Measurements from ENCODE around the gene DECR2.
"Not testable (repeated sequence)": the region's sequence is repeated elsewhere in the genome, so short reads cannot be mapped to it uniquely, and the experiment has no call there.

Gene DECR2, protein sequence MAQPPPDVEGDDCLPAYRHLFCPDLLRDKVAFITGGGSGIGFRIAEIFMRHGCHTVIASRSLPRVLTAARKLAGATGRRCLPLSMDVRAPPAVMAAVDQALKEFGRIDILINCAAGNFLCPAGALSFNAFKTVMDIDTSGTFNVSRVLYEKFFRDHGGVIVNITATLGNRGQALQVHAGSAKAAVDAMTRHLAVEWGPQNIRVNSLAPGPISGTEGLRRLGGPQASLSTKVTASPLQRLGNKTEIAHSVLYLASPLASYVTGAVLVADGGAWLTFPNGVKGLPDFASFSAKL

DNA sequence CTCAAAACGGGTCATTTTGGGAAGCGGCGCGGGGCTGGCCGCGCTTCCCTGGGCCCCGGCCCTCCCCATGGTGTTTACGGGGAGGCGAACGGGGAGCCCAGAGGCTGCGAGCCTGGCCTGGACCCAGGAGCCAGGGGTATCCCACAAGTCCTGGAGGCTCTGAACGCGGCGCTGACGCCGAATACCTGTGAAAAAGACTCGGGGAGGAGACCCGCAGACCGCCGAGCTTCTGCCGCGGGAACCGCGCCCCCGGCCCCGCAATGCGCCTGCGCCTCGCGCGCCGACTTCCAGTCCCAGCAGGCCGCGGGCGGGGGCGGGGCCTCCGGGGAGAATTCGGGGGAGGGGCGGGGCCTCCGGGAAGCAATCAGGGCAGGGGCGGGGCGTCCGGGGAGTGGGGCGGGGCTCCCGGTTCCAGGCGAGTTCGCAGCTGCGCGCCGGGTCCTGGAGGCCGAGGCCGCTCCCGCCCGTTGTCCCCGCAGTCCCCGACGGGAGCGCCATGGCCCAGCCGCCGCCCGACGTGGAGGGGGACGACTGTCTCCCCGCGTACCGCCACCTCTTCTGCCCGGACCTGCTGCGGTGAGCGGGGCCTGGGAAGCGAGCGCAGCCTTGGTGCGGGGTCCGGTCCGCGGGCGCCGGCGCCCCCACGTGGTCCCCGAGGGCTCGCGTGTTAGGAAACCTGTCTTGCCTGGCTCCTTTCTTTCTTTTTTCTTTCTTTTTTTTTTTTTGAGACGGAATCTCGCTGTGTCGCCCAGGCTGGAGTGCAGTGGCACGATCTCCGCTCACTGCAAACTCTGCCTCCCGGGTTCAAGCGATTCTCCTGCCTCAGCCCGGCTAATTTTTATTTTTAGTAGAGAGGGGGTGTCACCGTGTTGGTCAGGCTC is at the start of gene DECR2:
Gene DECR2 (plus strand): TSS at position 418 of the 881 bp plus-strand sequence. CDS start 79 bp downstream, at position 497.
- DNase-seq = peak; percentile 66

DNA sequence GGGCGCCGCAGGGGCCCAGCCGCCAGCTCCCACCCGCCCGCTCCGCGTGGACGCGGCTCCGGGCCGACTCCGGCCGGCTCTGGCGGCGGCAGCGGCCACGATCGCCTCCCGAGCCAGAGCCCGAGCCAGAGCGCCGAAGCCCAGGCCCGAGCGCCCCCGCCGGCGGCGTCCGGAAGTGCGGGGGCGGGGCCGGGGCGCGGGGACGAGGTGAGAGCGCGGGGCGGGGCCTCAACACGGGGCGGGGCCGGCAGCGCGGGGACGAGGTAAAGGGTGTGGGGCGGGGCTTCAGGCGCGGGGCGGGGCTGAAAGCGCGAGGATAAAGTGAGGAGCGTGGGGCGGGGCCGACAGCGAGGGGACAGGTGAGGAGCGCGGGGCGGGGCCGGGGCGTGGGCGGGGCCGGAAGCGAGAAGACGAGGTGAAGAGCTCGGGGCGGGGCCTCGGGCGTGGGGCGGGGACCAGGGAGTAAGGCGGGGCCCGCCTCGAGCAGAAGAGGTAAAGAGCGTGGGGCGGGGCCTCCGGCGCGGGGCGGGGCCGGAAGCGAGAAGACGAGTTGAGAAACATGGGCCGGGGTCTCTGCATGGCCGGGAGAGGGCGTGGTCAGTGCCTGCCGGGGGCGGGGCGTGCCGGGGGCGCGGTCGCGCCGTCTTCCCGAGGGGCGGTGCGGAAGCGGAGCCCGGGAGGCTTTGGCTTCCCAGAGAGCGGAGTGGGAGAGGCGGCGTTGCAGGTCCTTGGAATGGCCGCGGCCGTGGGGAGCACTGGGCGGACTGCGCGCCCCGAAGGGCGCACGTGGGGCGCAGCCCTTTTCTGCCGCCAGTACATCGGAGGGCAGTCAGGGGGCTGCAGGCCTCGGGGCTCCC is 48.9 kb upstream of the DECR2 start, which contains the start of gene AXIN1:
Gene AXIN1 (minus strand): TSS at position 177 of the 857 bp plus-strand sequence. CDS start 5,698 bp downstream, outside the sequence.
- peak; percentile 89 for DNase-seq

DNA sequence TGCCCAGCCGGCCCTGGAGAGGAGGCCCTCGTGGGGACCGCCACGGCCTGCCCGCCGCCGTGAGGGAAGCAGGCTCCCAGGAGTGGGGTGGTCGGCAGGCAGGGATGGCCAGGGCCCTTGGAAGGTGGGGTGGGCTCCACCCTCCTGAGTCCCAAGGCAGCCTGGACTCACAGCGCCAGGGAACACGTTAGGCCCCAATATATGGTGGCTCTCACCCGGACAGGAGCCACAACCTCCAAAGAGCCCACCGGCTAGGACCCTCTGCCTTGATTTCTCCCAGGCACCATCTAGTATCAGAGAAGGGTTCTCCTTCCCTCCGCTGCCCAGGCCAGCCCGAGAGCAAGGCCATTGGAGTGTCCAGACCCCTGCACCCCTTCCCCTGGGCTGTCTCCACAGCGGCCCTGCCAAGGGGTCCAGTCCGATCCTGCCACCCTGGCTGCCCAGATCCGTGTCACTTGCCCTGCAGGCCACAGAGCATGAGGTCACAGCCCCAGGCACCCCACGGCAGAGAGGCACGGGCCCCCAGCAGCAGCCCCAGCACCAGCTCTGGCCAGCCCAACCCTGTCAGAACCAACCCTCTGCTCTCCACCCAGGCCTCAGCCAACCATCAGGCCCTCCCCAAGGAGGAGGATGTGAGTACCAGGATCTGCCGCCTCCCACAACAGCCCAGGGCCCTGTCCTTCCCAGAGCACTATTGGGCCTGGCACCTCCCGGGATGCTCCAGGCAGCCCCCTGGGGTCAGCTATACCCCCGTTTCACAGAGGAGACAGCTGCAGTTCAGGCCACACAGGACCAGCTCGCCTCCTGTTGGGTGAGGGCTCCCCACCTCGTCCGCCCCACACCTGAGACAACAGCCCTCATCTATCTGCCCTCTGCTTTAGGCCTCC is 48.0 kb upstream of the DECR2 start:
- DNase-seq = no peak

DNA sequence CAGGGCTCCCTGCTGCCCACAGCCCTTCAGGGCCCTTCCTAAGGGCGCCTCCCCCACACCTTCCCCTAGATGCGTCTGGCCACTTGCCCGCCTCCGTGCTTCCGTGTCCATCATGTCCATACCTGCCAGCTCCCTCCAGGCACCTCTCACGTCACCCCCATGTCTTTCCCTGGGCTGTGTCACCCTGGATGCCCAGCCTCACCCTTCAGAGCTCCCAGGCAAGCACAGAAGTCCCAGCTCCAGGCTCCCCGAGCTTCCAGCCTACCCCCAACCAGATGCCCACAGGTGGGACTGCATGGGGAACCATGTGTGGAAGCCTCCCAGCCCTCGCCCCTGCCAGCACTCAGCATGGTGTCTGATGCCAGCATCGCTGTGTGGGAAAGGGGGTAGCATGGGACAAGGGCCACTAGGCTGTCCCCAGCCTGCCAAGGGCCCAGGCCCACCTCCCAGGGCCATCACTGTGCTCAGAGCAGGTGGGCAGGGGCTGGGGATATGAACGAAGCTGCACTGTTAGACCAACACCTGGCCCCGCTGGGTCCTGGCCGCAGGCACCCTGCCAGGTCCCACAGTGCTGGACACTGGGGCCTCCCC is 47.3 kb upstream of the DECR2 start:
- no peak for DNase-seq

DNA sequence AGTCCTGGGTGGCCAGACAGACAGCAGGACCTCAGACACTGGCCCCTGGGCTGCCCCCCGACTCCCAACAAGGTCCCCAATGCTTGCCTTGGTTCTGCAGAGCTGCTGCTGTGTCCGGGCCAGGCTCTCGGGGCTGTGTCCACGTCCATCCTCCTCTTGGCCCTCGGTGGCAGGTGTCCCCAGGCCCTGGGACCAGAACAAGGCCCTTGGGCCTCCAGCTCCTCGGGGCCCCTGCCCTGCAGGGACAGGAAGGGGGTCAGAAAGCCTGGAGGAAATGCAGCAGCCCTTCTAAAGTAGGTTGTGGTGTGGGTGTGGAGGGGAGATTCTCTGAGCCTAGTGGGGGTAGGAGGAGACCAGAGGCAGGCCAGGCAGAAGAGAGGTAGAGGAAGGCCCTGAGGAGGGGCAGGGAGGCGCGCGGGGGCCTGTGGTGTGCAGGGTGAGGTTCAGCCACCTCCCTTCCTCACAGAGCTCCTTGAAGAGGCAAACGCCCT is 46.7 kb upstream of the DECR2 start:
- no peak for DNase-seq

DNA sequence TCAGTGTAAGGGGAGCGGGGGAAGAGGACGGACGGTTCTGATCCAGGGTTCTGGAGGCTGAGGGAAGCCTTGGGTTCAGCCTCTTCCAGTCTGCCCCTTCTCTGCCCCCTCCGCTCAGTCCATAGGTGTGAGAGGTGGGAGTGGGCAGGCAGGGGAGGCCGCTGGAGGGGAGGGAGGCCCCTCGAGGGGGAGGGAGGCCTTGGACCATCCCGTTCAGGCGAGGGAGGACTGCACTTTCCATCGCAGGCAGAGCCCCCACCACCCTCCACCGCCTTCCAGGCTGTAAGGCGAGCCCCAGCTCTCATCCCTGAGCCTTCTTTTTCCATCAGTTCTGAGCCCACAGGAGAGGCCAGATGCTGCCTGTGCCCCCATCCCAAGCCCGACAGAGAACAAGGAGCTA is 44.9 kb upstream of the DECR2 start:
- DNase-seq = no peak

DNA sequence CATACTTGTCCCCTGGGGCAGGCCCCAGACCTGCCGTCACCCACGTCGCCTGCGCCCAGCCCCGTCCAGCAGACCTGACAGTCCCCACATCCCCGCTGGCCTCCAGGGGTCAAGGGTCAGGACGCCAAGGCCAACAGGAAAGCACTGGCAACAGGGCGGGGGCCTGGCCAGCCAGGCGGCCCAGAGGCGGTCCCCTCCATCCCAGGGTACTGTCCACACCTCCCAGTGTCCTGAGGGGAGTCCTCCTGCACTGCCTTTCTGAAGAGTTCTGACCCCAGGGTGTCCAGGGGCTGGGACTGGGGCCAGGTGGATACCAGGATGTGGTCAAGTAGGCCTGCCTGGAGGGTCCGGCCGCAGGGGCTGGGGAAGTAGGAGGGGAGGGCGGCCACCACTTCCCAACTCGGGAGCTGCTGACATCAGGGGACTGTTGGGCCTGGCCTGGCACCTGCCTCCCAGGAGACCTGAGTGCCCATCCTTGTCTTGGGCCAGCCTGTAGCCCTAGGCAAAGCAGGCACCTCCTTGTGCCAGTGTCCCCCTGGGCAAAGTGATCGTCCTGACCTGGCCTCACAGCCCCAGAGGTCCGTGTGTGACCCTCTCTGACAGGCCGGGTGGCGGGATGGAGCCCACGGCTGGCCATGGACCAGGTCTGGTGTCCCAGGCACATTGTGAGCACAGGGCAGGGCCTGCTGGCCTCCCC is 42.5 kb upstream of the DECR2 start:
- DNase-seq = no peak

DNA sequence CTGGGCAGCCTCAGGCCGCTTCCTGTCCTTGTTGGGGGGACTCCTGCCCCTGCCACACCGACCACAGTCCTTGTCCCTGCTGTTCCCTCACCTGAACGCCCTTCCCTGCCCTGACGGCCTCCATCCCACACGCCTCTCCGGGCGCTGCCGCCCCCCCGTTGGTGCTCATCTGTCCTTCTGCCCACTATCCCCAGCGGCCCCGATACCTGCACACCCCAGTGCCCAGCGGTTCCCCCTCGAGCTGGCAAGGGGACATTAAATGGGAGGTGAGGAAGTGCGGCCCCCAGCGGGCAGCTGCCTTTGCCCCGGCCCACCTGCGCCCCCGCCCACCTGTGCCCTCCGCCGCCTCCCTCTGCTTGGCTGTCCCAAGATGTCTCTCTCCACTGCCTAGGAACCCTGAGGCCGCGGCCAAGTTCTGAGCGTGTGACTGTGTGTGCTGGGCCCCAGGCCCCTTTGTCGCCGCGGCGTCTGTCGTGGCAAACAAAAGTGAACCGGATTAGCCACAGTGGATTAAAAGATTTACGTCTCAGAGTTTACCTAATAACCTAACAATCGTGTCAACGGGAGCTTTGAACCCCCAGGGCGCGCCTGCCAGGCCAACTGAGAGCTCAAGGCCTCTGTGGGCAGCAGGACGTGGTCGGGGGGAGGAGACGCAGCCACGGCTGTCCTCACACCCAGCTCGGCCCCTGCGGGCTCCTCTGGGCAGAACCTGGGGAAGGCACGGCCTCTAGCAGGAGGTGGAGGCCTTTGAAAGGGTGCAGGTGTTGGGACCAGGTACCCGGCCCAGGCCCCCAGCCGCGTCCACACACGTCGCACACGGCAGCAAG is 41.6 kb upstream of the DECR2 start:
- no peak for DNase-seq

DNA sequence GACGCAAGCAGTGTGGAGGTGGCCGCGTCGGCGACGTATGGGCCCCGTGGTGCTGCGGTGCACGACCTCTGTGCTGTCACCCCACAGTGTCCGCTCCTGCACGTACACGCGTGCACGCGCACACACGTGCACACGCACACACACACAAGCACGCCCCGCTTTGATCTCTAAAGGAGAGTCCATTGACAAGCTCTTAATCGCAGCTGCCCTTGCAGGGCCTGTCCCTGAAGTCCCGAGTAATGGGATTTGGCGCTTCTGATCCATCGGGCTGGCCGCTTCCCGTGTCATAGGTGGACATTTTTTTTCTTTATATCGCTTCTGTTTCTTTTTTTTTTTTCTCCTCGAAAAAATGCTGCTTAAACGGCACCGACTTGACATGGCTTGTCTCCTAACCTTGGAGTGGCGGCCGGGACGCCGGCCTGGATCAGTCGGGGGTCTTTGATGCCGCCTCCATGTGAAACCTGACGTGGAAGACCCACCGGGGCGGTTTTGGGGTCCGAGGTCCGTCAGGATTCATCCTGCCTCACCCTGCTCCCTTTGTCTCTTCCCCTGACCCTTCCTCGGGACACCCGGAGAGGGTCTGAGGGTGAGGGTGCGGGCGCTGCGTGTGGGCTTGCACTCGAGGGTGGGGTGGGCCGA is 40.9 kb upstream of the DECR2 start:
- no peak for DNase-seq

DNA sequence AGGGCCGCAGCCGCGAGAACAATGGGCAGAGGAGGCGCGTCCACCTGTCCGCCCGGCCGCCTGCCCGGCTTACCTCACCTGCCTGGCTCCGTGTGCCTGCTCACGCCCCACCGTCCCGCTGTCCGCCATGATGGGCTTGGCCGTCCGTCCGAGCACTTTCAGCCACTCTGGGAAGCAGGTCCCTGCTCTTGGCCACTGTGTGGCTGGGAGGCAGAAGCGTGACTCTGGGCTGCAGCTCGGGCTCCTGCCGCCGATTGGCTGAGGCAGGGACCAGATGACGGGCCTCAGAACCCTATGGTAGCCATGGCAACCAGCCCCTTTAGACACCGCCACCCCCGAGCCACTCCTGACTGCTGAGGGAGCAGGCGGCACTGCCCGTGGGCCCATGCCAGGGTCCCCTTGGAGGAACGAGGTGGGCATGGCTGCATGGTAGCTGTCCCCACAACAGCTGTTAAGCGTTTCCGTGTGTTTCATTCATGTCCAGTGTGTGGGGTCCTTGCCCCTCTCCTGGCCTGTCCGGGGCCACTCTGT is 40.3 kb upstream of the DECR2 start:
- no peak for DNase-seq

DNA sequence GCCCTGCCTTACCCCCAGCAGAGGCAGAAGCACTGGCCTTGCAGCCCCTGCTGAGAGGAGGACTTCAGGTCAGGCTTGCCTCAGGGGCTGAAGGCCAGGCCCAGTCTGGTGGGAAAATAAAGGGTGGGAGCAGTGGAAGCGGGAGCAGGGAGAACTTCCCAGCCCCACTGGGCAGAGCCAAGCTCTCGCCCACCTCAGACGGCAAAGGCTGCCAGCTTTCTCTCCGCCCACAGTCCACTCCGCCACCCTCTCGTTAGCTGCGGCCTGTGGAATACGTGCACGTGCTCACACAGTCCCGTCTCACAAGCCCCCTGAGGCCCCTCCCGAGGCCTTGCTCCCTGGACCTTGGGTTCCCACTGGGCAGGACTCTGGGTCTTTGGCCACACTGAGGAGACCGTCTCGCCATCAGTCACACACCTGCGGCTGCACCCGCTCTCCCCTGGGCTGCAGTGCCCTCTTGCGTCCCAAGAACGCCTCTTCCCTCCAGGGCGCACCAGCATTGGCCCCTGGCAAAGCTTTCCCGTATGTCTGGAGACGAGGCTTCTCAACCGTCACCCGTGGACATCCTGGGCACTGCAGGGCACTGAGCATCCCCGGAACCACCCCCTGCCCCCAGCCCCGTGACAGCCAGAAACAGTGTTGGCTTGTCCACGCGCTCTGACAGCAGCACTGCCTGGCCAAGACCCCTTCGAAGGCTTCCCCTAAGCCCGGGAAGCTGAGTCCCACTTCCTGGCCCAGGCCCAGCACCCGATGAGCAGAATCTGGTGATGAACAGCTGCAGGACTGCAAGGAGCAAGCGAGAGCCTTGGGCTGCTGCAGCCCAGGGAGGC is 39.6 kb upstream of the DECR2 start:
- peak; percentile 44 for DNase-seq

DNA sequence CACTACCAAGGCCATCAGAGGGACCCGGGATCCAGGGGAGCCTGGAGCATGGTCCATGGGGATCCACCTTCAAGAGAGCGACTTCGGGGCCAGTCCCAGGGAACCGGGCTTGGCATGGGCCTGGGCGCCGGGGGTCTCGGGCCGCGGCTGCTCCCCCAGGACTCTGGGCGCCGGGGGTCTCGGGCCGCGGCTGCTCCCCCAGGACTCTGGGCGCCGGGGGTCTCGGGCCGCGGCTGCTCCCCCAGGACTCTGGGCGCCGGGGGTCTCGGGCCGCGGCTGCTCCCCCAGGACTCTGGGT is 39.0 kb upstream of the DECR2 start:
- not testable (repeated sequence) for DNase-seq

DNA sequence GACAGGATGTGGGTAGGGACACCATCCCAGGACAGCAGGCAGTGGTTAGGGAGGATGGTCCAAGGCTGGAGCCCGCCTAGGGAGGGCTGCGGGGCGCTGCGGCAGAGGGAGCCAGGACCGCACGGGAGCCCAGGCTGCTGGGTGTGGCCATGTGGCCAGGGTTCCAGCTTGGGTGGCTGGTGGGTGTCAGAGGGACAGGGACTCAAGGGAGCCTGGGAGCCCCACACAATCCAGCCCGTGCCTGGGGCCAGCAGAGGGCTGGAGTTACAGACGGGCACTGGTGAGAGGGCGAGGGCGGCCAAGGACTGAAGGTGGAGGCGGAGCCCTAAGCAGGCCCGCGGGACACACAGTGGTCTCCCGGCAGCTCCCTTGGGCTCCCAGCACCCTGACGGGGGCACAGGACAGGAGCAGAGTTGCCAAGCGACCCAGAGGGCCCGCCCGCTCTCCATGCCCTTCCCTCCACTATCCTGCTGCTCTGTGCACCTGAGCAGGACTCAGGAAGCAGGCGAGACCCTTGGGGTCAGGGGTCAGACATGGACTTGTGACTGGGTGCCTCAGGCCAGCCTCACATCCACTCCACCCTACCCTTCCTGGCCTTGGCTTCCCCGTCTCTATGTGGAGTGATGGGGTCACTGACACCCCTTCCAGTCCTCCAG is 38.4 kb upstream of the DECR2 start:
- DNase-seq = no peak

DNA sequence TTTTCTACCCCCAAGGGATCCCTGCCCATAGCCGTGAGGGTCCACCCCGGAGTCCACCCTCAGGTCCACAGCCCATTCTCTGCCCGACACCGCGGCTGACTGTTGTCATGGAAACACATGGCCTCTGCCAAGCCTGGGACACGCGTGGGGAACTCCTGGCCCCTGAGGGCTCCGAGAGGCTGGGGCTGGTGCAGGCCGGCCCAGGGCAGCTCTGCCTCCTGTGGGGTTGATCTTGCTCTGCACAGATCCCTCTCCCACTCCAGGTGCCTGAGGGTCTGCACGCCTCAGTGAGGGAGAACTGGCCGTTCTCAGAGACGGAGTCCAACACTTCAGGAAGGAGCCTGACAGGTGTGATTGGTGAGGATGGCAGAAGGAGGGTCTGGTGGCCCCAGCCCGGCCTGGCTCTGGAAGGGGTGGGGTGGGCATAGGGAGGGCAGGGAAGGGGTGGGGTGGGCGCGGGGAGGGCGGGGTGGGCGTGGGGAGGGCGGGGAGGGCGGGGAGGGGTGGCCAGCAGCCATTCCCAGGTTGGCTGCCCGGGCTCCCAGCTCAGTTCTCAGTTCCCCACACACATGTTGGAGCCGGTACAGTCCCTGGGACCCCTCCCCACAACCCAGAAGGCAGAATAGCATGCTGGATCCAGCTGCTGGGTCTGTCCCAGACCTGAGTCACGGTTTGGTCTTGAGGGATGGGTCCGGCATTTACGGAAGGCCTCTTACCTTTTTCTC is 37.8 kb upstream of the DECR2 start:
- DNase-seq = no peak

DNA sequence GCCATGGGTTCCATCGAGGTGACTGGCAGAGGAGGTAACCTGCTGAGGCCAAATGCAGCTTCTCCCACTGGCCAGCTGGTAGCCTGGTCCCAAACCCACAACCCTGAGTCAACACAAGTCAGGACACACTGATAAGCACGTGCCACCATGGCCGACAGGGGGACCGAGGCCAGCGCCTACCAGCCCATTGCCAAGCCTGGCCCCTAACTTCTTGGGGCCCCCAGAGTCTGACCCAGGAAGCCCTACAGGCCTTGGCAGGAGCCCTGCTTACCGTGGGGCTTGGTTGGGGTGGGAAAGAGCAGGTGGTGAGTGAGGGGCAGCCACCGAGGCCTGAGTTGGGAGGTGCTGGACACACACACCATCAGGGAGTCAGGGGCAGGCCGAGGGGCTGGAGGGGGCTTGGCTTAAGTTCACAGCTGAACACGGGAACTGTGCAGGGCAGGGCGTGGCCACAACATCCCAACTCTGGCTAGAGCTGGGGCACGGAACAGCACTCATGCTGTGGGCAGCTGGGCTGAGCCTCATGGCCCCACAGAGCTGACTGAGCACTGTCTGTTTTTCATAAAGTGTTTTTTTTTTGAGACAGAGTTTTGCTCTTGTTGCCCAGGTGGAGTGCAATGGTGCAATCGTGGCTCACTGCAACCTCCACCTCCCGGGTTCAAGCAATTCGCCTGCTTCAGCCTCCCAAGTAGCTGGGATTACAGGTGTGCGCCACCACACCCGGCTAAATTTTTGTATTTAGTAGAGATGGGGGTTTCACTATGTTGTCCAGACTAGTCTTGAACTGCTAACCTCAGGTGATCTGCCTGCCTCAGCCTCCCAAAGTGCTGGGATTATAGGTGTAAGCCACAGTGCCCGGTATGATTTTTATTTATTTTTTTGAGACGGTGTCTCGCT is 36.8 kb upstream of the DECR2 start:
- no peak for DNase-seq

DNA sequence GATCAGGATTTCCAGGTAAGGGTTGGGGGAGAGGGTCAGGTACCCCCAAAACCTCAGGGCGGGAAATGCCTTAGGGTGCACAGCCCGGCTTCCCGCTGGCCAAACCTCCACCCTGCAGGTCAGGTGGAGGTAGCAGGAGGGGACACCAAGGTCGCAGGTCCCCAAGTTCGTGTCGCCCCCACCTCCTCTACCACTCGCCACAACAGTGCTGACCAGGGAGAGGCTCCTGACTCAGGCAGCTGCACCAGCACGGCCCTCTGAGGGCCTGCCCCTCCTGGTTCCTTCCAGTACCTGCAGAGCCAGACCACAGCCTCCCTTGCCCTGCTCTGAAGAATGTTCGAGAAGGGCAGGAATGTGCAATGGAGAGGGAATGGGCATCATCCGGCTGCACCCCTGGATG is 35.2 kb upstream of the DECR2 start:
- no peak for DNase-seq
